Transverse colon (tissue), 4 donors: ENCODE data around the gene ZMIZ1.

Experiments
- CTCF ChIP-seq, 5 experiments: fragments of 200-600 bp in 3 of 5; fragments of 450-650 bp in 2 of 5; sonication (generic) in 3 of 5; IDR thresholded peaks; 1 replicate in 2 of 5; 2 replicates in 3 of 5; pipeline ENCODE4 v1.5.1; 2016 to 2017; ENCODE audit warnings: antibody characterized with exemption in 5 of 5, inconsistent platforms in 3 of 5, mild to moderate bottlenecking in 2 of 5, moderate library complexity in 1 of 5
- EP300 ChIP-seq: sonication (generic); formaldehyde crosslinking; IDR thresholded peaks from one replicate; pipeline ENCODE4 v1.6.1; 2017; ENCODE audit warnings: antibody characterized with exemption, low read depth
- POLR2A ChIP-seq: fragments of 450-650 bp; IDR thresholded peaks from one replicate; pipeline ENCODE4 v1.6.1; 2016; ENCODE audit warnings: antibody characterized with exemption, mild to moderate bottlenecking, moderate library complexity
- POLR2AphosphoS5 ChIP-seq, 3 donors: sonication (generic); formaldehyde crosslinking; IDR thresholded peaks; one replicate each; pipeline ENCODE4 v1.6.1; 2016; ENCODE audit warnings: antibody characterized with exemption in 3 of 3

- TF ChIP-seq EP300 (no peak), POLR2A (peak; percentile 40), CTCF (IDR thresholded peaks at IDR 0.05) (no peak), POLR2AphosphoS5 (IDR thresholded peaks at IDR 0.05) (no peak)
Measured at GRCh38 chr10:79069325-79070080, 737 bp downstream of the ZMIZ1 start.
